ENCODE measurements around the gene CACYBP.
A peak's percentile ranks its signal among the peaks of the same experiment; 100 is the strongest.

Gene CACYBP

DNA sequence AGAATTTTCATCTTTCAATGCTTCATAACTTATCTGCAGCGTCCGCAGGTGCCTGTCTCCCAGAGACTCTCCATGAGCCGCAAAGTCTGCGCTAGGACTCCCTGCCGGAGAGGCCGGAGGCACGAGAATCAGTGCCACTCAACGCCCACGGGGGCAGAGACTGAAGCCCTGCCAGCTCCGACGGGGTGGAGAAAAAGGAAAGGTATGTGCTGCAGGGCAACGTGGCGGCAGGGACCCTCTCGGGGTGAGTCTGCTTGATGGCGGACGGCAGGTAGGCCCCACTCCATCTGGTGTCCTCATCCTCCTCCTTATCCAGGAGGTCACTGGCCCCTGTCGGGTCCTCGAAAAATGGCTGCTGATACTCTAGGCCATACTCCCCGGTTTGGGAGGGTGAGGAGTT, 45.4 kb downstream of the CACYBP start:
- DNase-seq (ENCODE audit: low read depth, low spot score), result no peak

DNA sequence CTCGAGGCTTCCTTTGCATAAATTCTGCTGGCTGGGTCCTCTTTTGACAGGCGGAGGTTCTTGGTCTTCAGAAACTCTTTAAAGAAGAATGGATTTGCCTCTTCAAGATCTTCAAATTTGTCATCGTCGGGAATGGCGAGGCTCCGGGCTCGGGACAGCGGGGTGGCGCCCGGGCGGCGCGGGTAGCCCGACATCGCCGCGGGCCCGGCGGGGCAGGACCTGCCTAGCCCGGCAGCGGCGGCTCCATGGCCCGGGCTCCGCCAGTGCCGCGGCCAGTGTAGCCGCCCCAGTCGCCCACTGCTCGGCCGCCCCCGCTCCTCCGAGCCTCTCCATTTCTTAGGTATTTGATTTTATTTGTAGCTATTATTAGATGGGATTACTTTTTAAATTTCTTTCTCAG, 45.8 kb downstream of the CACYBP start:
- TF ChIP-seq EZH2 (IDR thresholded peaks at IDR 0.05), result no peak
- TF ChIP-seq POLR2AphosphoS5 (IDR thresholded peaks at IDR 0.05; ENCODE audit: borderline replicate concordance, low read depth, low read length), result no peak
- TF ChIP-seq FOXP2 (optimal IDR thresholded peaks at IDR 0.05; ENCODE audit: control extremely low read depth, extremely low read length, insufficient read depth), result no peak
- no peak for DNase-seq (ENCODE audit: low read depth, low spot score)
- Histone ChIP-seq H3K9ac (ENCODE audit: insufficient read length) (no peak overlapping the region), H3K4me3 (no peak overlapping the region), H3K9me3 (ENCODE audit: low read depth, low read length) (no peaks in the 10 kb centered on the region), H3K36me3 (ENCODE audit: insufficient read depth, low read length) (no peaks in the 10 kb centered on the region), H3K27ac (no peak overlapping the region)

More for the DNA sequence above, 45.4 kb downstream of the CACYBP start:
- peak overlapping the region; percentile 83 for H3K27ac ChIP-seq
- H3K36me3 ChIP-seq (ENCODE audit: insufficient read depth, low read length), result no peaks in the 10 kb centered on the region
- H3K4me3 ChIP-seq, result peak overlapping the region; percentile 70
- TF ChIP-seq EZH2 (IDR thresholded peaks at IDR 0.05) (no peak), FOXP2 (optimal IDR thresholded peaks at IDR 0.05; ENCODE audit: control extremely low read depth, extremely low read length, insufficient read depth) (no peak), POLR2AphosphoS5 (IDR thresholded peaks at IDR 0.05; ENCODE audit: borderline replicate concordance, low read depth, low read length) (no peak)
- no peak overlapping the region for H3K9ac ChIP-seq (ENCODE audit: insufficient read length)
- no peaks in the 10 kb centered on the region for H3K9me3 ChIP-seq (ENCODE audit: low read depth, low read length)

DNA sequence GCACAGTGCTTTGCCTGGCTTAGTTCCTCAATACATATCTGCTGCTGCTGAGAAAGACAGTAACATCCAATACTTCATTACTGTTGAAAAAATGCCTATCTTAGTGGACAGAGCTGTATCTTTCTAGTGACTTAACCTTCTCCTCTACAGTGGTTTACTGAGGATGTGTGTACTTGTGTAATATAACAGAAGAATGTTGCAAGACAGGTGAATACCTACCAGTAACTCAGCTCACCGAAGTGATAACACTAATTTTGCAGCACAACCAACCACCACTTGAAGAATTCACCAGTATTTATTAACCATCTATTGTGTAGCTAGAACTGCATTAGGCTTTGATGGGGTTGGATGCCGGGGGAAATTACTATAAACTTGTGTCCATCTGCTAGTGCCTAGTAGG, 51.2 kb downstream of the CACYBP start:
- no peaks in the 10 kb centered on the region for H3K36me3 ChIP-seq (ENCODE audit: insufficient read depth, low read length)
- H3K27ac ChIP-seq, result no peak overlapping the region
- no peak overlapping the region for H3K4me3 ChIP-seq
- no peak overlapping the region for H3K9ac ChIP-seq (ENCODE audit: insufficient read length)
- no peaks in the 10 kb centered on the region for H3K9me3 ChIP-seq (ENCODE audit: low read depth, low read length)
- no peak for TF ChIP-seq FOXP2 (optimal IDR thresholded peaks at IDR 0.05; ENCODE audit: control extremely low read depth, extremely low read length, insufficient read depth)
- no peak for TF ChIP-seq EZH2 (IDR thresholded peaks at IDR 0.05)
- no peak for TF ChIP-seq POLR2AphosphoS5 (IDR thresholded peaks at IDR 0.05; ENCODE audit: borderline replicate concordance, low read depth, low read length)
- no peak for DNase-seq (ENCODE audit: low read depth, low spot score)

DNA sequence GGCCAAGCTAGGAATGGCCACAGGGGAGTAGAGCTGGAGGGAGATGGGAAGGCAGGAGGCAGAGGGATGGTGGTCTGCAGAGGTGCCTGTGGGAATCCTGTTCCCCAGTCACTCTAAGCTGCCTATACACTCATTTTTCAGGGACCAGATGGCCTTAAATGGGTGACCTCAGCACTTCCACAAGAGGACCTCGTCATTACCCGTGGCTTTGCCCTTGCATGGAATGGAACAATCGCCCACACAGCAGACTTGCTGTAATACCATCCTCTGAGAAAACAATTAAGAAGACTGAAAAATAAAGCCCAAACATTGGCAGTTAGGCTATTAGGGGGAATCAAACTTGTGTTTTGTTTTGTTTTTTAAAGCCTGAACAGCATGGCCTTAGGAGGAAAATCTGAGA, 55.0 kb downstream of the CACYBP start:
- TF ChIP-seq FOXP2 (optimal IDR thresholded peaks at IDR 0.05; ENCODE audit: control extremely low read depth, extremely low read length, insufficient read depth) (no peak), POLR2AphosphoS5 (IDR thresholded peaks at IDR 0.05; ENCODE audit: borderline replicate concordance, low read depth, low read length) (no peak), EZH2 (IDR thresholded peaks at IDR 0.05) (no peak)
- no peak for DNase-seq (ENCODE audit: low read depth, low spot score)
- Histone ChIP-seq H3K27ac (no peak overlapping the region), H3K9me3 (ENCODE audit: low read depth, low read length) (no peaks in the 10 kb centered on the region), H3K36me3 (ENCODE audit: insufficient read depth, low read length) (no peaks in the 10 kb centered on the region), H3K4me3 (no peak overlapping the region), H3K9ac (ENCODE audit: insufficient read length) (no peak overlapping the region)
